HG03432 (cell line): Measurements from ENCODE around the gene KLK7.
"Not testable (repeated sequence)": the region's sequence is repeated elsewhere in the genome, so short reads cannot be mapped to it uniquely, and the experiment has no call there.

Experiments used
- ATAC-seq: cut with Tn5 transposase; IDR thresholded peaks from one replicate; pipeline ENCODE4 v1.9.1; 2021; ENCODE audit warnings: mild to moderate bottlenecking, moderate library complexity; ENCODE audit not compliant: unreplicated experiment

KLK7 gene

DNA sequence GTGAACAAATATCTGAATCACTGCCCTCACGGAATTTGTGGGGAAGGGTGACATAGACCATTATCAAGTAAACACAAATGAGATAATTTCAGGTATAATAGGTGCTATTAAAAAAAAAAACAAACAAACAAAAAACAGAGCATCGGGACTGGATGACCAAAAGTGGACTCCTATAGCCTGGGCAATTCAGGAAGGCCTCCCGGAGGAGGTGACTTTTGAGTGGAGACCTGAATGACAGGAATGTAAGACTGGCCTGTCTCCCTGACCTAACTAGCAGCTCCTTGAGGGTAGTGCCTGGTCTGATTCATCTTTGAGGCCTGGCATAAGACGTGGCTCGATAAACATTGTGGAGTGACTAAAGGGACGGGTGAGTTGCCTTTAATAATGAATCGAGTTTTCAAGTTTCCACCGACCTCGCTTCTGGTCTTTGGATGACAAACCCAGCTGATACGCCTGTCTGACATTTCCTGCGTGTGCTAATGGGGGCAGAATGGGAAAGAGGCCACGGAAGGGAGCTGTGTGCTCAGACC, 29.0 kb upstream of the KLK7 start:
- no peak for ATAC-seq

DNA sequence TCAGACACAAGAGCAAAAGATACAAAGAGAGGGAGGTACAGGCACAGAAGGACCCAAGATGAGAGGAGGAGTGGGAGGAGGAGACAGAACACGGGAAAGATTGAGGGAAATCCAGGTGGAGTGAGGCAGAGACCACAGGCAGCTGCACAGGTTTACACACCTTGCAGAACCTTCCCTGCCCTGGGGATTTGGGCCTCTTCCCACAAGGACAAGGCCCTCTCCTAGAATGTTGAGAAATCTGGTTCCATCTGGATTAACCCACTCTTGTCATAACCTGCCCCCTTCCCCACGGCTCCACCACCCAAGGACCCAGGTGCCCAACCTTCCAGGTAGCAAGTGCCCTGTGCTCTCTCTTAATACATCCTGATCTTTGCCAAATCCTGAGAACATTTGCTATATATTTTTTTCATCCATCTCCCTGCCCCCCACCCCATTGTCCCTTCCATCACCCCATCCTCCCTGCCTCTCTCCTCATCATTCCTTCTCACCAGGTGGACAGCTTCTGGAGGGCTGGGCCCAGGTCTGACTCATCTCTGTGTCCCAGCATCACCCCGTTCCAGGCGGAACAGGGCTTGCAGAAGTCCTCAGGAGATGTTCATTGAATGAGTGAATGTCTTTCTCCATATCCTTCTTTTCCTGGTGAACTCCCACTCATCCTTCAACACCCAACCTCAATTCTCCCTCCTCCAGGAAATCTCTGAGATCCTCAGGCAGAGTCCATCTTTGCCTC, 26.5 kb upstream of the KLK7 start:
- ATAC-seq, result no peak

DNA sequence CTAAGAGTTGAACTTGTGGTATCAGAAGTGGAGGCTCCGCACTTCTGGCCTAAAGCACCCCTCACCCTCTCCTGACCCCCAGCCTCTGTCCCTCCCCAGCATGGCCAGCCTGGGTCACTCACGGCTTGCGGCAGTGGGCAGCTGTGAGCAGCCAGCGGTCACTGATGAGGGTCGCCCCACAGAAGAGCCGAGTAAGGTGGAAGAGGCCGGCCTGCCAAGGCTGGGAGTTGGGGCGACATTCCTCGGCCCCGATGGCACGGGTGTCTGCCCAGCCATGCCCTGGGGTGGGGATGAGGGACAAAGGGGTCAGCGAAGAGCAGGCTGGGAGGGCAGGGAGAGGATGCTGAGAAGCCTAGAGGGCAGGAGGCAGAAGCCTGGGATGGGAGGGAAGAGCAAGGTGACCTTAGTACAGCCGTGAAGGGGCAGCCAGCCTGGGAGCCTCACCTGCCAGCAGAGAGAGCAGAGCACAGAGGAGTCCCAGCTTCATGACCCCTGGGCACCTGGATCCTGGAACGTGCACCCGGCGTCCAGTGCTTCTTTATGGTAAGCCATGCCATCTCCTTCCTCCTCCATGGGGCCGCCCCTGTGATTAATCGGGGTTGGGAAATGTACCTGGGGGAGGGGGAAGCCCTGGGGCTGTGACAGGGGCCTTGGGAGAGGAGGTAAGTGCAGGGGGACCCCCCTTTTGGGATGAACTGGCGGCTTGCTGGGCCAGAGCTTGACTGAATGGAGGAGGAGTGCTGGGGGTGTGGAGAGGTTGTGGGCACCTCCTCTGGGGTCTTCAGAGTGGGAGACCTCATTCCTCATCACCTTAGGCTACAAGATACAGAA, 25.6 kb upstream of the KLK7 start:
- no peak for ATAC-seq

DNA sequence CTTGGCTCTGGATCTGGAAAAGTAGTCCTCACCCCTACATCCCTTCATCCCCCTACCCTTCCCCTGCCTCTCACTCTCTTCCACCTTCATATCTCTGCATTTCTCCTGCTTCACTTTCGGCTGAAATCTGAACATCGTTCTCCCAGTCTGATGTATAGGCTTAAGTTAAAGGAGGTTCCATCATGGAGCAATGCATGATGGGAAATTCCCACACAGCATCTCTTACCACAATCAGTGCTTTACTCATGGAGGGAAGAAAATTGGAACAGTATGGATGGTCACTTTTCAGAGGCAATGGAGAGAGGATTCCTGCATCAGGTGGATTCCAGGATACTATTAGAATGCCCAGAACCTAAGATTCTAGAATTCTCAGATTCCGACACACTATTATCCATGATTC, 23.8 kb upstream of the KLK7 start:
- no peak for ATAC-seq

GRCh38 chr19:51006406-51006805, 22.7 kb upstream of the KLK7 start:
- no peak for ATAC-seq

- no peak for ATAC-seq
These were observed 21.5 kb upstream of the KLK7 start for GRCh38 chr19:51005248-51005647.

DNA sequence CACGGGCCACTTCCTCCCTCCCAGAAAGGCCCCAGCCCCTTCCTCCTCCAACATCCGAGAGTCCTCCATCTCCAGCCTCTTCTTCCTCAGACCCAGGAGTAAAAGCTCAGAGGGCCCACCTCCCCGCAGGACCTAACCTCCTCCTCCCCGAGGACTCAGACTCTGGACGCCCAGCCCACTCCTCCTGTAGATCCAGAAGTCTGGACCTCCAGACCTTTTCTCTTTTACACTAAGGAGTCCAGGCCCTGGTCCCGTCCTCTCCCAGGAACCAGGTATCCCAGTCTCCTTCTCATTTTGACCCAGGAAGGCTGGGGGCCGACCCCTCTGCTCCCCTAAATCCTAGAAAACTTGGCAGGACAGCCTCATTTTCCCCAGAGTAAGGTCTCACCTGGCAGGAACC, 19.6 kb upstream of the KLK7 start:
- ATAC-seq, result no peak

DNA sequence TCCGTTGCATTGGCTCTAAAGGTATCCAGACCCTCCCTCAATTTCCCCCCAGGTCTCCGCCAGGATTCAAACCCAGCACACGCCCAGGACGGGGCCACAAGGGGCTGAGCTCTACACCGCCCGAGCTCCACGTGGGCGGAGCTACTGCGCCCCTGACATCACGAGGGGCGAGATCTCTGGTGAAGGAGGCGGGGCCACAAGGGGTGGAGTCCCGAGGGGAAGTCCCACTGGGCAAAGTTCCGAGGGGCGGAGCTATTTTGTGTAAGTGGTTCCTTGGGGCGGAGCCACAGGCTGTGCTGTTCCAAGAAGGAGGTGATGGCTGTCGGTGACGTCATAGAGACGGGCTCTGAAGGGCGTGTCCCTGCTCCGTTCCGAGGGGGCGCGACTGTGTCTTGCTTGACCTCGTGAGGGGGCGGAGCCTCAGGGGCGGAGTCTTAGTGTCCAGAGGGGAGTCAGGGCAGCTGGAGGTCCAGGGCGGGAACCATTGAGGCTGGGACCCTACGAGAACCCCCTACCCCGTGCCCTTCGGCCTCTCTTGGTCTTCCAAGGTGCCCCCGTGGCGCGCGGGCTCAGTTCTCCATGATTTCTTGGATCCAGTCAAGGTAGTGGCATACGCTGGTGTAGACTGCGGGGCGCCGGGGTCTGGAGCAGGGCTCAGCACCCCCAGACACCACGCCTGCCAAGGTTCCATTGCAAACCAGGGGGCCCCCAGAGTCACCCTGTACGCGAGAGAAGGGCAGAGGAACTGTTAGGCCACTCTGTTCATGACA, 19.0 kb upstream of the KLK7 start:
- ATAC-seq, result no peak

DNA sequence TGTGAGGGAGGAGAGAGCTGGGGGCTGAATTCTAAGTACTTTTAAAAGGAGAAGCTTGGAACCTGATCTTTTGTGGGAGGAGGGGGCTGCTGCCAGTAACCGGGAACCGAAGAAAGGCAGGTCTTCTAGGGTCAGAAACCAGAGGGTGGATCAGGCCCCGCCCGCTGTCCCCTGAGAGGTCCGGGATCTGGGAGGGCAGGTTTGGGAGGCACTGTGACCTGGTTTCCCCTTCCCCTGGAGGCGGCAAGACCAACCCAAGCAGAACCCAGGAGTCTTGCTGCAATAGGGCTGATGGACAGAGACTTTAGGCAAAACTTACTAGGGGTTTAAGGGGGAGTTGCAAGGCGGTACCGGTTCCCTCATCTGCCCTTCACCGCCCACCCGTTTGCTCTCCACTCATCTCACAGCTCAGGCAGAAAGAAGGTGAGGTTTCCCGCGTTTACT, 18.4 kb upstream of the KLK7 start:
- no peak for ATAC-seq

DNA sequence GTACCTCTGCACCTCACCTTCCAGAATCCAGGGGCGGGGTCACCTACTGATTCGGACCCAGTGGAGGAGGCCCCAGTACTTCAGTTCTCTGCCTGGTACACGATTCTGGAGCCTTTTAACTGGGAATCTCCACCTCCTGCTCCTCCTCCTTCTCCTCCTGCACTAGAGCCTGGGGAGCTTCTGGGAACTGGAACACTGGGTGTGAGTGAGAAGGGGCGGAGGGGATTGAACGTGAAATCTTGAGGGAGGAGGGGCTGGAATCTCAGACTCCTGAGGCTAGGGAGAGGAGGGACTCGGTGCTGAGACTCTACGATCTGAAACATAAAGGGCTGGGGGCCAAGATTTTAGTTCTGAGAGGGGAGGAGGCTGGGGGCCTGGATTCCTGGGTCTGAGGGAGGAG, 17.8 kb upstream of the KLK7 start, which contains the start of gene KLK8:
TSS of gene KLK8 (minus strand) at position 90 of the 400 bp plus-strand sequence. CDS start 437 bp downstream, outside the sequence.
- no peak for ATAC-seq

- ATAC-seq, result no peak
These were observed 17.3 kb upstream of the KLK7 start for GRCh38 chr19:51000981-51001380.

- ATAC-seq, result no peak
These were observed 16.7 kb upstream of the KLK7 start for GRCh38 chr19:51000426-51000825.

GRCh38 chr19:50998686-50999085, 15.0 kb upstream of the KLK7 start:
- ATAC-seq, result no peak

- no peak for ATAC-seq
These were observed 14.3 kb upstream of the KLK7 start for GRCh38 chr19:50998061-50998460.

DNA sequence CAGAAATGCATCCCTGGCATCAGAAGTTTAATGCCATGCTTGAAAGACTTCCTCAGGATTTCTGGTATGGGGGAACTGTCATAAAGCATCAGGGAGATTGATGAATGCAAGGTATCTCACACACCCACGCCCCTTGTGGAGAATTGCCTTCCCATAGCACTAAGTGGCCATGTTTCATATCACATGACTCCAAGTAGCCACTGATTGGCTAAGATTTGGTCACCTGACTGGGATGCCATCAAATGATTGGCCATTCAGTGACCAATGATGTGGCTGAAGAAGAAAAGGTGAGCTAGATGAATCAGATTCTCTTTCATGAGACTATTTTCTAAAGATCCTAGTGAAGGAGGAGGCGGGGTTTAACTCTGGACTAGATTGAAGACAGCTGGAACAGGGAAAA, 10.4 kb upstream of the KLK7 start:
- no peak for ATAC-seq

- no peak for ATAC-seq
These were observed 8.9 kb upstream of the KLK7 start for GRCh38 chr19:50992666-50993035.

GRCh38 chr19:50984416-50984815, 699 bp upstream of the KLK7 start:
- ATAC-seq, result not testable (repeated sequence)

DNA sequence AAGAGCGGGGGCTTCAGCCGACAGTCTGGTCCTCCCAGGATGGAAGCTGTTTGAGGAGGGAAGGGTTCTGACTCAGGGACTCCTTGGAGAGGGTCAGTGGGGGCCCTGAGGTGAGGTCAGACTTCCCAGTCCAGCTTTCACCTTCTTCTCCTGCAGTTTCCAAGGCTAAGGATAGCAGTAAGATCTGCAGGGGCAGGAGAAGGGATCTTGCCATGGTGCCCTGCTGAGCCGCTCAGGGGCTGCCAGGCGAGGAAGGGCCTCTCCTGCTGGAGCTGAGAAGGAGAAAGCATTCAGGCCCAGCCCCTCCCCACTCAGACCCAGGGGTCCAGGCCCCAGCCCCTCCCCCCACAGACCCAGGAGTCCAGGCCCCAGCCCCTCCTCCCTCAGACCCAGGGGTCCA, 1.5 kb downstream of the KLK7 start:
- ATAC-seq, result no peak

- ATAC-seq, result no peak
These were observed 2.0 kb downstream of the KLK7 start for GRCh38 chr19:50981587-50982146.

DNA sequence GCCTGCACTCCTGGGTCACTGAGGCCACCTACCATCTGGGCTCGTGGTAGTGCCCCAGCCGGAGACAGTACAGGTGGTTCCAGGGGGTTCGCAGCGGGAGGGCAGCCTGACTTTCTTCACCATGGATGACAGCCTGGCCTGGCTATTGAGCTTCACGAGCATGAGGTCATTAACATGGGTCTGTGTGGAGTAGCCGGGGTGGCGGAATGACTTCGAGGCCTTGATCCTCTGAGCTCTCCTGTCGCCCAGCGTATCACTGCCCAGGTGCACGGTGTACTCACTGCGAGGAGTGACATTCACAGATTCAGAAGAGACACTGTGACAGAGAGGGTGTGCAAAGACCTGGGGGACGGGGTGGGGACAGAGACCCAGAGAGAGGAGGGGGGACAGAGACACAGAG, 3.5 kb downstream of the KLK7 start:
- no peak for ATAC-seq

DNA sequence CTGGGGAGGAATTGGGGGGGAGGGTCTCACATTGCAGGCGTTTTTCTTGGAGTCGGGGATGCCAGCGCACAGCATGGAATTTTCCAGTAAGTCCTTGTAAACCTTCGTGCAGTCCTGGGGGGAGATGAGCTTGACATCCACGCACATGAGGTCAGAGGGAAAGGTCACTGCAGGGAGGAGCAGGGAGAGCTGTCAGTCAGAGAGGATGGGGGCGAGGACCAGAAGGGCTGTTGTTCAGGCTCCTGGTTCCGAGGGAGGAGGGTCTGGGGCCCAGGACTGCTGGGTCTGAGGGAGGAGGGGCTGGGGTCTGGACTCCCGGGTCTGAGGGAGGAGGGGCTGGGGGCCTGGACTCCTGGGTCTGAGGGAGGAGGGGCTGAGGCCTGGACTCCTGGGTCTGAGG, 4.0 kb downstream of the KLK7 start:
- ATAC-seq, result no peak
